Progenitor cell of endocrine pancreas (in vitro differentiated cells): ENCODE results near the gene KLHDC4. TPM values are rescaled to one million over a fixed set of nuclear protein-coding genes. Genes with fewer than 3 reads are reported as not detected.

ENCODE experiments used
- DNase-seq: peaks from one replicate; pipeline ENCODE4 v3.0.0; 2021; ENCODE audit warnings: low spot score; ENCODE audit not compliant: unreplicated experiment
- H3K27ac Mint-ChIP-seq: 2 replicates; pipeline ENCODE4 v1.8.0; 2021; ENCODE audit warnings: mild to moderate bottlenecking, moderate library complexity, mixed read lengths
- H3K27me3 Mint-ChIP-seq: 2 replicates; pipeline ENCODE4 v1.8.0; 2021; ENCODE audit warnings: mixed read lengths
- H3K36me3 Mint-ChIP-seq: 2 replicates; pipeline ENCODE4 v1.8.0; 2022; ENCODE audit warnings: mixed read lengths; ENCODE audit not compliant: insufficient read depth
- H3K4me1 Mint-ChIP-seq: 2 replicates; pipeline ENCODE4 v1.8.0; 2021; ENCODE audit warnings: low read depth, mixed read lengths
- H3K4me3 Mint-ChIP-seq: 2 replicates; pipeline ENCODE4 v1.8.0; 2021; ENCODE audit warnings: low read depth, mild to moderate bottlenecking, moderate library complexity, mixed read lengths
- H3K9me3 Mint-ChIP-seq: 2 replicates; pipeline ENCODE4 v1.8.0; 2021; ENCODE audit warnings: low read depth, mixed read lengths
- total RNA-seq: library from RNA; stranded (reverse); gene quantifications from 2 replicates; pipeline ENCODE4 v1.2.1, GENCODE V29; 2021
- TF ChIP-seq, protein P1 (sequence below): fragments of 200-600 bp; sonication (generic); IDR thresholded peaks from one replicate; pipeline ENCODE4 v1.5.0; 2021; ENCODE audit warnings: antibody characterized with exemption, mild to moderate bottlenecking; ENCODE audit not compliant: unreplicated experiment

KLHDC4 gene
- total RNA-seq, 1 donor from 2014 or later: 58.8 TPM

- no peaks in the 10 kb centered on the region for H3K27me3 Mint-ChIP-seq
- H3K27ac Mint-ChIP-seq: no peak overlapping the region
- H3K36me3 Mint-ChIP-seq: no peaks in the 10 kb centered on the region
- H3K4me3 Mint-ChIP-seq: no peak overlapping the region
- DNase-seq: no peak
- H3K4me1 Mint-ChIP-seq: no peaks in the 10 kb centered on the region
- TF ChIP-seq, protein P1, sequence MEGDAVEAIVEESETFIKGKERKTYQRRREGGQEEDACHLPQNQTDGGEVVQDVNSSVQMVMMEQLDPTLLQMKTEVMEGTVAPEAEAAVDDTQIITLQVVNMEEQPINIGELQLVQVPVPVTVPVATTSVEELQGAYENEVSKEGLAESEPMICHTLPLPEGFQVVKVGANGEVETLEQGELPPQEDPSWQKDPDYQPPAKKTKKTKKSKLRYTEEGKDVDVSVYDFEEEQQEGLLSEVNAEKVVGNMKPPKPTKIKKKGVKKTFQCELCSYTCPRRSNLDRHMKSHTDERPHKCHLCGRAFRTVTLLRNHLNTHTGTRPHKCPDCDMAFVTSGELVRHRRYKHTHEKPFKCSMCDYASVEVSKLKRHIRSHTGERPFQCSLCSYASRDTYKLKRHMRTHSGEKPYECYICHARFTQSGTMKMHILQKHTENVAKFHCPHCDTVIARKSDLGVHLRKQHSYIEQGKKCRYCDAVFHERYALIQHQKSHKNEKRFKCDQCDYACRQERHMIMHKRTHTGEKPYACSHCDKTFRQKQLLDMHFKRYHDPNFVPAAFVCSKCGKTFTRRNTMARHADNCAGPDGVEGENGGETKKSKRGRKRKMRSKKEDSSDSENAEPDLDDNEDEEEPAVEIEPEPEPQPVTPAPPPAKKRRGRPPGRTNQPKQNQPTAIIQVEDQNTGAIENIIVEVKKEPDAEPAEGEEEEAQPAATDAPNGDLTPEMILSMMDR: no peak
- H3K9me3 Mint-ChIP-seq: no peaks in the 10 kb centered on the region
These were observed 75.8 kb downstream of the KLHDC4 start for GRCh38 chr16:87689956-87690465.

- Mint-ChIP-seq H3K4me1 (no peaks in the 10 kb centered on the region), H3K9me3 (no peaks in the 10 kb centered on the region), H3K4me3 (no peak overlapping the region), H3K27ac (no peak overlapping the region), H3K27me3 (no peaks in the 10 kb centered on the region), H3K36me3 (no peaks in the 10 kb centered on the region)
- no peak for DNase-seq
- TF ChIP-seq, protein P1: no peak
These were observed 76.6 kb downstream of the KLHDC4 start for GRCh38 chr16:87688876-87689815.

GRCh38 chr16:87687998-87688529 lies 77.7 kb downstream of the KLHDC4 start:
- H3K9me3 Mint-ChIP-seq: no peaks in the 10 kb centered on the region
- no peaks in the 10 kb centered on the region for H3K36me3 Mint-ChIP-seq
- no peaks in the 10 kb centered on the region for H3K4me1 Mint-ChIP-seq
- DNase-seq: no peak
- no peak overlapping the region for H3K27ac Mint-ChIP-seq
- H3K4me3 Mint-ChIP-seq: no peak overlapping the region
- TF ChIP-seq, protein P1: no peak
- H3K27me3 Mint-ChIP-seq: no peaks in the 10 kb centered on the region

DNA sequence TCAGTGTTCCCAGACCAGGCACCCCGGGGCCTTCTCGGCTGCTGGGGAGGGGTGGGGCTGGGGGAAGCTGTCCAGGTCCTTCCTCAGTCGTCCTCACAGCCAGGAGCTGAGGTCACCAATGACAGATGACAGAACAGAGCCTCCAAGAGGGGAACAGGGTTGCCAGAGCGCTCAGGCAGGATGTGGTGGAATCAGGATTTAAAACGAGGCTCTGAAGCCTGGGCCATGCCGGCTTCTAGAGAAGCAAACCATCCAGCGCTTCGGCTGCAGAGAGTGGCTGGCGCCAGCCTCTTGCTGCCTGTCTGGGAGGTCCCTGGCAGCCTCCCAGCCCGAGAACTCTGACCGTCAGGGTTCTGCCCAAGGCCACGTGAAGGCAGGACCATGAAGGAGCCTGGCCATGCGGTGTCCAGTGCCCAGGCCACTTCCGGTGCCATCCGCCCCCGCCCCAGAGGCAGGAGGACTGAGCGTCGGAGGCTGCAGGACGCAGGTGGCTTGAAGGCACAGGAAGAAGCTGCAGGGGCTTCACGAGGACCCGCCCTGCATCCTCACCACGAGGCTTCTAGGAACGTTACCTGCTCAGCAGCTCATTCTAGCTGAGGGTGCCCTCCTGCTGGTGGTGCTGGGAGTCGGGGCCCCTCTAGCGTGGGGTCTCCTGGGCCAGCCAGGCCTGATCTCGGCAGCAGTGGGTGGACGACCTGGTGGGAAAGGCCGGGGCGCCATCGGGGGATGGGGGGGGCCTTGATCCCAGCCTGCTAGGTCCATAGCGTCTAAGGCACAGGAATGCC lies 78.5 kb downstream of the KLHDC4 start:
- H3K27me3 Mint-ChIP-seq: no peaks in the 10 kb centered on the region

More for the DNA sequence above, 78.5 kb downstream of the KLHDC4 start:
- no peaks in the 10 kb centered on the region for H3K9me3 Mint-ChIP-seq
- H3K27ac Mint-ChIP-seq: no peak overlapping the region
- TF ChIP-seq, protein P1: no peak
- no peaks in the 10 kb centered on the region for H3K4me1 Mint-ChIP-seq
- H3K36me3 Mint-ChIP-seq: no peaks in the 10 kb centered on the region
- DNase-seq: no peak
- H3K4me3 Mint-ChIP-seq: no peak overlapping the region
